K562 (cell line): ENCODE measurements around the gene DKC1. TPM values are rescaled to one million over a fixed set of nuclear protein-coding genes. Genes with fewer than 3 reads are reported as not detected.

Experiments used
- ARID1B ChIP-seq: fragments of 450-650 bp; IDR thresholded peaks from 2 replicates; pipeline ENCODE4 v1.6.1; 2016; ENCODE audit warnings: antibody characterized with exemption, mild to moderate bottlenecking, inconsistent platforms
- CTBP1 ChIP-seq: fragments of 450-650 bp; IDR thresholded peaks from 2 replicates; pipeline ENCODE4 v1.6.1; 2016; ENCODE audit warnings: borderline replicate concordance
- DMBX1 ChIP-seq: fragments of 250-450 bp; sonication (Bioruptor Pico); IDR thresholded peaks from 2 replicates; pipeline ENCODE4 v1.8.0; 2022; ENCODE audit warnings: inconsistent platforms, mild to moderate bottlenecking, moderate library complexity, borderline replicate concordance
- ESRRA ChIP-seq: fragments of 450-650 bp; IDR thresholded peaks from 2 replicates; pipeline ENCODE4 v1.6.1; 2014; ENCODE audit warnings: low read depth, mild to moderate bottlenecking, moderate library complexity, borderline replicate concordance
- ETV1 ChIP-seq: fragments of 450-650 bp; conservative IDR thresholded peaks from 2 replicates; pipeline ENCODE4 v1.6.1; 2016; ENCODE audit warnings: missing genetic modification characterization, control low read depth, low read depth, missing compliant biosample characterization
- KAT2B ChIP-seq: IDR thresholded peaks from one replicate; pipeline ENCODE4 v1.6.1; 2012; ENCODE audit warnings: low read depth, mild to moderate bottlenecking, control low read depth, inconsistent platforms, low read length, moderate library complexity
- KDM1A ChIP-seq, 2 experiments: fragments of 450-650 bp; IDR thresholded peaks; 2 replicates each; pipeline ENCODE4 v1.6.1; 2016; ENCODE audit warnings: mild to moderate bottlenecking in 2 of 2
- MEIS2 ChIP-seq: fragments of 450-650 bp; IDR thresholded peaks from 2 replicates; pipeline ENCODE4 v1.6.1; 2014; ENCODE audit warnings: mild to moderate bottlenecking; ENCODE audit not compliant: partially characterized antibody
- MYC ChIP-seq, 2 experiments: fragments of 250-450 bp in 1 of 2; sonication (Bioruptor Pico) in 1 of 2; IDR thresholded peaks; 2 replicates each; pipeline versions ENCODE4 v1.5.1 to v1.6.1; 2012 to 2021; ENCODE audit warnings: low read depth in 2 of 2, borderline replicate concordance in 1 of 2, improper control_type of control experiment in 1 of 2, low read length in 1 of 2, mild to moderate bottlenecking in 1 of 2, moderate library complexity in 1 of 2
- POLR2AphosphoS2 ChIP-seq: IDR thresholded peaks from 2 replicates; pipeline ENCODE4 v1.6.1; 2012; ENCODE audit warnings: low read length, improper control_type of control experiment
- RFX7 ChIP-seq: fragments of 250-450 bp; sonication (Bioruptor Pico); IDR thresholded peaks from 2 replicates; pipeline ENCODE4 v1.5.1; 2021; ENCODE audit warnings: mild to moderate bottlenecking
- TBP ChIP-seq: optimal IDR thresholded peaks from 2 replicates; pipeline ENCODE3; 2011; ENCODE audit warnings: low read depth, low read length, improper control_type of control experiment
- ZNF263 ChIP-seq: sonication (generic); formaldehyde crosslinking; IDR thresholded peaks from 2 replicates; pipeline ENCODE4 v1.8.0; 2022; ENCODE audit warnings: mild to moderate bottlenecking, missing genetic modification reagents, borderline replicate concordance
- ZNF318 ChIP-seq, 2 experiments: fragments of 450-650 bp; IDR thresholded peaks; 2 replicates each; pipeline ENCODE4 v1.6.1; 2016; ENCODE audit warnings: mild to moderate bottlenecking in 2 of 2, borderline replicate concordance in 1 of 2, low read depth in 1 of 2, moderate library complexity in 1 of 2
- polyA plus RNA-seq, 8 experiments: library from polyadenylated mRNA; depleted of rRNA in 4 of 8; stranded (reverse) in 5 of 8; unstranded in 3 of 8; fragments of >200 nt; fragmentation: Nextera tagmentation in 2 of 8; fragmentation: Illumina TruSeq in 1 of 8; extraction: Ambion mirVana in 2 of 8; extraction: Trizol in 1 of 8; gene quantifications; 2 replicates each; pipeline versions ENCODE4 v1.2.1 to v1.2.3, GENCODE V29; 2011 to 2014; ENCODE audit warnings: inconsistent platforms in 1 of 8, missing spikeins in 1 of 8
- total RNA-seq, 7 experiments: library from RNA; depleted of rRNA in 6 of 7; stranded (reverse); fragments of >200 nt in 6 of 7; fragmentation: Illumina TruSeq in 2 of 7; extraction: Trizol in 2 of 7; gene quantifications; 2 replicates each; pipeline versions ENCODE4 v1.2.1 to v1.2.3, GENCODE V29; 2011 to 2021; ENCODE audit warnings: low replicate concordance in 1 of 7
- TF ChIP-seq, protein P1 (sequence below), 2 experiments: fragments of 450-650 bp; IDR thresholded peaks; 2 replicates each; pipeline ENCODE4 v1.6.1; 2016
- TF ChIP-seq, protein P2 (sequence below): IDR thresholded peaks from 2 replicates; pipeline ENCODE4 v1.6.1; 2011; ENCODE audit warnings: borderline replicate concordance, low read depth, mild to moderate bottlenecking, moderate library complexity, low read length; ENCODE audit not compliant: insufficient read depth, poor library complexity, severe bottlenecking

The DKC1 gene
- total and polyA plus RNA-seq, 9 of the 15 experiments (the other 6 are each of a cell fraction or from before 2014, with no cell fraction given), result 205 to 313 (median 219) TPM

GRCh38 chrX:154717824-154718223, 44.8 kb upstream of the DKC1 start (continued):
- TF ChIP-seq ZNF318 (IDR thresholded peaks at IDR 0.05; ENCODE audit: borderline replicate concordance in 1 of 2, low read depth in 1 of 2) (peak in 1 of 2 experiments; percentile 69; a peak in 1 of 4 replicates), MEIS2 (peak; percentile 99), ZNF263 (peak; percentile 57; the same call in 1 of the 2 replicates), KAT2B (no peak), ESRRA (peak; percentile 100; the same call in 1 of the 2 replicates), ARID1B (peak; percentile 69), DMBX1 (CRISPR knock-in tag) (0 out of 2 replicates have a peak, but pooled peaks have one; percentile 42), MYC (IDR thresholded peaks at IDR 0.05; ENCODE audit: low read depth, low read length) (peak; percentile 95), MYC (CRISPR knock-in tag; IDR thresholded peaks at IDR 0.05; ENCODE audit: borderline replicate concordance, low read depth) (no peak), KDM1A (IDR thresholded peaks at IDR 0.05) (0 out of 4 replicates have a peak, but pooled peaks of 1 of the 2 experiments have one; percentile 23), CTBP1 (0 out of 2 replicates have a peak, but pooled peaks have one; percentile 26), RFX7 (CRISPR knock-in tag) (no peak), TBP (peak; percentile 32), POLR2AphosphoS2 (no peak), ETV1 (tag) (peak; percentile 90)
- TF ChIP-seq, protein P1, sequence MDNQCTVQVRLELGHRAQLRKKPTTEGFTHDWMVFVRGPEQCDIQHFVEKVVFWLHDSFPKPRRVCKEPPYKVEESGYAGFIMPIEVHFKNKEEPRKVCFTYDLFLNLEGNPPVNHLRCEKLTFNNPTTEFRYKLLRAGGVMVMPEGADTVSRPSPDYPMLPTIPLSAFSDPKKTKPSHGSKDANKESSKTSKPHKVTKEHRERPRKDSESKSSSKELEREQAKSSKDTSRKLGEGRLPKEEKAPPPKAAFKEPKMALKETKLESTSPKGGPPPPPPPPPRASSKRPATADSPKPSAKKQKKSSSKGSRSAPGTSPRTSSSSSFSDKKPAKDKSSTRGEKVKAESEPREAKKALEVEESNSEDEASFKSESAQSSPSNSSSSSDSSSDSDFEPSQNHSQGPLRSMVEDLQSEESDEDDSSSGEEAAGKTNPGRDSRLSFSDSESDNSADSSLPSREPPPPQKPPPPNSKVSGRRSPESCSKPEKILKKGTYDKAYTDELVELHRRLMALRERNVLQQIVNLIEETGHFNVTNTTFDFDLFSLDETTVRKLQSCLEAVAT (IDR thresholded peaks at IDR 0.05), result peak in 1 of 2 experiments; percentile 99; a peak in 2 of 4 replicates
- TF ChIP-seq, protein P2, sequence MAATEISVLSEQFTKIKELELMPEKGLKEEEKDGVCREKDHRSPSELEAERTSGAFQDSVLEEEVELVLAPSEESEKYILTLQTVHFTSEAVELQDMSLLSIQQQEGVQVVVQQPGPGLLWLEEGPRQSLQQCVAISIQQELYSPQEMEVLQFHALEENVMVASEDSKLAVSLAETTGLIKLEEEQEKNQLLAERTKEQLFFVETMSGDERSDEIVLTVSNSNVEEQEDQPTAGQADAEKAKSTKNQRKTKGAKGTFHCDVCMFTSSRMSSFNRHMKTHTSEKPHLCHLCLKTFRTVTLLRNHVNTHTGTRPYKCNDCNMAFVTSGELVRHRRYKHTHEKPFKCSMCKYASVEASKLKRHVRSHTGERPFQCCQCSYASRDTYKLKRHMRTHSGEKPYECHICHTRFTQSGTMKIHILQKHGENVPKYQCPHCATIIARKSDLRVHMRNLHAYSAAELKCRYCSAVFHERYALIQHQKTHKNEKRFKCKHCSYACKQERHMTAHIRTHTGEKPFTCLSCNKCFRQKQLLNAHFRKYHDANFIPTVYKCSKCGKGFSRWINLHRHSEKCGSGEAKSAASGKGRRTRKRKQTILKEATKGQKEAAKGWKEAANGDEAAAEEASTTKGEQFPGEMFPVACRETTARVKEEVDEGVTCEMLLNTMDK, result peak; percentile 50
